SK-N-SH (cell line): Measurements from ENCODE around the gene PTAFR.

ENCODE experiments used
- CTCF ChIP-seq: fragments of 200-600 bp; sonication (generic); IDR thresholded peaks from 2 replicates; pipeline ENCODE4 v1.6.1; 2017; ENCODE audit warnings: antibody characterized with exemption, mild to moderate bottlenecking, moderate library complexity
- ELF1 ChIP-seq: IDR thresholded peaks from 2 replicates; pipeline ENCODE4 v1.4.0; 2012
- EZH2phosphoT487 ChIP-seq: fragments of 200-600 bp; sonication (generic); IDR thresholded peaks from 2 replicates; pipeline ENCODE4 v1.6.1; 2017; ENCODE audit warnings: low read depth, mixed run types, mild to moderate bottlenecking, antibody characterized with exemption, moderate library complexity, borderline replicate concordance
- GABPA ChIP-seq: IDR thresholded peaks from 2 replicates; pipeline ENCODE4 v1.4.0; 2012; ENCODE audit warnings: low read depth, mild to moderate bottlenecking
- MAX ChIP-seq: IDR thresholded peaks from 2 replicates; pipeline ENCODE4 v1.4.0; 2012; ENCODE audit warnings: low read depth
- MXI1 ChIP-seq: IDR thresholded peaks from 2 replicates; pipeline ENCODE4 v1.6.1; 2012; ENCODE audit warnings: mild to moderate bottlenecking, low read depth, low read length, improper control_type of control experiment
- POLR2AphosphoS5 ChIP-seq: IDR thresholded peaks from 2 replicates; pipeline ENCODE4 v1.6.1; 2012; ENCODE audit warnings: low read depth, low read length
- RAD21 ChIP-seq: IDR thresholded peaks from 2 replicates; pipeline ENCODE4 v1.6.1; 2012; ENCODE audit warnings: mild to moderate bottlenecking, low read length
- SMC3 ChIP-seq: IDR thresholded peaks from 2 replicates; pipeline ENCODE4 v1.6.1; 2012; ENCODE audit warnings: low read depth, low read length, improper control_type of control experiment
- TAF1 ChIP-seq: IDR thresholded peaks from 2 replicates; pipeline ENCODE4 v1.6.1; 2012; ENCODE audit warnings: low read depth, mild to moderate bottlenecking, low read length, moderate library complexity, borderline replicate concordance
- TEAD4 ChIP-seq: IDR thresholded peaks from 2 replicates; pipeline ENCODE4 v1.4.0; 2012; ENCODE audit warnings: mild to moderate bottlenecking, borderline replicate concordance; ENCODE audit not compliant: insufficient read depth
- USF1 ChIP-seq: IDR thresholded peaks from 2 replicates; pipeline ENCODE4 v1.4.0; 2012; ENCODE audit warnings: low read depth, borderline replicate concordance
- USF2 ChIP-seq: fragments of 150-350 bp; IDR thresholded peaks from 2 replicates; pipeline ENCODE4 v1.6.1; 2017; ENCODE audit warnings: antibody characterized with exemption, low read length, low read depth, borderline replicate concordance

GRCh38 chr1:28200234-28200873 is 23.9 kb upstream of the PTAFR start:
- TF ChIP-seq SMC3 (no peak), CTCF (no peak), POLR2AphosphoS5 (no peak), ELF1 (no peak), TAF1 (no peak), MXI1 (no peak), GABPA (no peak), USF2 (no peak), EZH2phosphoT487 (no peak), USF1 (no peak), RAD21 (no peak), MAX (no peak), TEAD4 (no peak)
